ENCODE measurements around the gene DISP2. TPM values are rescaled to one million over a fixed set of nuclear protein-coding genes. Genes with fewer than 3 reads are reported as not detected.

The DISP2 gene
- total RNA-seq, 1 experiment from 2014 or later, result 10.0 TPM

GRCh38 chr15:40312370-40313158 lies 45.5 kb upstream of the DISP2 start:
- ChIA-PET POLR2A (no interaction called here), CTCF (interaction anchor here (0.6 to 0.7 kb wide), 2 partner anchors 11 to 73 kb away, joined by 4 to 6 read pairs; partner anchors contain the start of gene INAFM2)
- Histone ChIP-seq H3K36me3 (ENCODE audit: control insufficient read depth, insufficient read depth, low read length) (no peaks in the 10 kb centered on the region), H3K4me1 (ENCODE audit: control insufficient read depth, insufficient read depth, low read length) (peaks cover under 1% of the 10 kb centered on the region; the same call in 1 of the 2 replicates), H3K9me3 (ENCODE audit: control insufficient read depth, insufficient read depth, low read depth, low read length) (no peaks in the 10 kb centered on the region), H3K27ac (ENCODE audit: low read length) (no peak overlapping the region), H3K27me3 (ENCODE audit: control insufficient read depth, insufficient read depth, low read length) (no peaks in the 10 kb centered on the region), H3K4me3 (ENCODE audit: low read depth in 2 of 2, low read length in 2 of 2) (no peak overlapping the region)
- no peak for TF ChIP-seq POLR2AphosphoS5 (IDR thresholded peaks at IDR 0.05; ENCODE audit: low read depth, low read length)
- BruUV-seq (replicated peaks), result no TSS peak
- in situ Hi-C loops (cut with HindIII; ENCODE audit: low pct_unique_long_range_greater_than_20kb, low sequenced_read_pairs), result no loop called here
- intact Hi-C loops (cut with micrococcal nuclease; ENCODE audit: unreplicated experiment), result no loop called here
- ATAC-seq, result no peak
- no peak for DNase-seq (ENCODE audit: low read depth, low spot score)

- H3K27ac ChIP-seq (ENCODE audit: low read length), result no peak overlapping the region
- BruUV-seq (replicated peaks), result no TSS peak
- no peaks in the 10 kb centered on the region; the same call in 1 of the 2 replicates for H3K4me1 ChIP-seq (ENCODE audit: control insufficient read depth, insufficient read depth, low read length)
- H3K4me3 ChIP-seq (ENCODE audit: low read depth in 2 of 2, low read length in 2 of 2), result no peak overlapping the region
- intact Hi-C loops (cut with micrococcal nuclease; ENCODE audit: unreplicated experiment) (no loop called here), in situ Hi-C loops (cut with HindIII; ENCODE audit: low pct_unique_long_range_greater_than_20kb, low sequenced_read_pairs) (no loop called here)
- H3K36me3 ChIP-seq (ENCODE audit: control insufficient read depth, insufficient read depth, low read length), result no peaks in the 10 kb centered on the region
- no peak for ATAC-seq
- H3K9me3 ChIP-seq (ENCODE audit: control insufficient read depth, insufficient read depth, low read depth, low read length), result no peaks in the 10 kb centered on the region
- ChIA-PET POLR2A (no interaction called here), CTCF (interaction anchor here (0.6 to 1.0 kb wide), 2 partner anchors 36 to 100 kb away, joined by 3 read pairs; no protein-coding TSS in a partner anchor)
- H3K27me3 ChIP-seq (ENCODE audit: control insufficient read depth, insufficient read depth, low read length), result no peaks in the 10 kb centered on the region
- no peak for TF ChIP-seq SIN3A (IDR thresholded peaks at IDR 0.05; ENCODE audit: borderline replicate concordance, insufficient read depth, low read depth, low read length)
- TF ChIP-seq, protein P1, sequence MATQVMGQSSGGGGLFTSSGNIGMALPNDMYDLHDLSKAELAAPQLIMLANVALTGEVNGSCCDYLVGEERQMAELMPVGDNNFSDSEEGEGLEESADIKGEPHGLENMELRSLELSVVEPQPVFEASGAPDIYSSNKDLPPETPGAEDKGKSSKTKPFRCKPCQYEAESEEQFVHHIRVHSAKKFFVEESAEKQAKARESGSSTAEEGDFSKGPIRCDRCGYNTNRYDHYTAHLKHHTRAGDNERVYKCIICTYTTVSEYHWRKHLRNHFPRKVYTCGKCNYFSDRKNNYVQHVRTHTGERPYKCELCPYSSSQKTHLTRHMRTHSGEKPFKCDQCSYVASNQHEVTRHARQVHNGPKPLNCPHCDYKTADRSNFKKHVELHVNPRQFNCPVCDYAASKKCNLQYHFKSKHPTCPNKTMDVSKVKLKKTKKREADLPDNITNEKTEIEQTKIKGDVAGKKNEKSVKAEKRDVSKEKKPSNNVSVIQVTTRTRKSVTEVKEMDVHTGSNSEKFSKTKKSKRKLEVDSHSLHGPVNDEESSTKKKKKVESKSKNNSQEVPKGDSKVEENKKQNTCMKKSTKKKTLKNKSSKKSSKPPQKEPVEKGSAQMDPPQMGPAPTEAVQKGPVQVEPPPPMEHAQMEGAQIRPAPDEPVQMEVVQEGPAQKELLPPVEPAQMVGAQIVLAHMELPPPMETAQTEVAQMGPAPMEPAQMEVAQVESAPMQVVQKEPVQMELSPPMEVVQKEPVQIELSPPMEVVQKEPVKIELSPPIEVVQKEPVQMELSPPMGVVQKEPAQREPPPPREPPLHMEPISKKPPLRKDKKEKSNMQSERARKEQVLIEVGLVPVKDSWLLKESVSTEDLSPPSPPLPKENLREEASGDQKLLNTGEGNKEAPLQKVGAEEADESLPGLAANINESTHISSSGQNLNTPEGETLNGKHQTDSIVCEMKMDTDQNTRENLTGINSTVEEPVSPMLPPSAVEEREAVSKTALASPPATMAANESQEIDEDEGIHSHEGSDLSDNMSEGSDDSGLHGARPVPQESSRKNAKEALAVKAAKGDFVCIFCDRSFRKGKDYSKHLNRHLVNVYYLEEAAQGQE (IDR thresholded peaks at IDR 0.05; ENCODE audit: insufficient read depth in 1 of 2, low read depth in 2 of 2, low read length in 1 of 2), result no peak
- no peak for TF ChIP-seq TCF7L2 (IDR thresholded peaks at IDR 0.05; ENCODE audit: low read depth, low read length)
- no peak for TF ChIP-seq CTCF (IDR thresholded peaks at IDR 0.05)
- TF ChIP-seq POLR2AphosphoS5 (IDR thresholded peaks at IDR 0.05; ENCODE audit: low read depth, low read length), result no peak
- DNase-seq (ENCODE audit: low read depth, low spot score), result no peak
Measured at GRCh38 chr15:40313531-40314398, 44.3 kb upstream of the DISP2 start.

Measured in Panc1 (cell line).